H1 (cell line): Measurements from ENCODE around the gene SMIM13. TPM values are rescaled to one million over a fixed set of nuclear protein-coding genes. Genes with fewer than 3 reads are reported as not detected.

ENCODE experiments used
- CBX8 ChIP-seq: fragments of 300-800, 300-1000 bp; sonication (generic); IDR thresholded peaks from 2 replicates; pipeline ENCODE4 v1.7.1; 2016; ENCODE audit warnings: low read depth, low read length, borderline replicate concordance
- YY1 ChIP-seq: IDR thresholded peaks from 2 replicates; pipeline ENCODE4 v1.6.1; 2011; ENCODE audit warnings: low read depth, mild to moderate bottlenecking, low read length
- ZNF274 ChIP-seq: IDR thresholded peaks from 2 replicates; pipeline ENCODE4 v1.7.0; 2012; ENCODE audit warnings: low read length, borderline replicate concordance; ENCODE audit errors: extremely low read depth
- polyA plus RNA-seq, 7 experiments: library from polyadenylated mRNA; depleted of rRNA in 3 of 7; stranded (reverse) in 5 of 7; unstranded in 2 of 7; fragments of >200 nt in 5 of 7; fragments of 200-250 nt in 2 of 7; gene quantifications; 1 replicate in 5 of 7; 2 replicates in 1 of 7; 4 replicates in 1 of 7; pipeline versions ENCODE4 v1.2.1 to v1.2.3, GENCODE V29; 2011 to 2013; ENCODE audit warnings: missing spikeins in 2 of 7, mixed read lengths in 2 of 7
- total RNA-seq: library from RNA; stranded (reverse); fragmentation: NEBNext Ultra II Directional; extraction: Animal tissue kit (Norgen Biotek cat#: 25700); gene quantifications from 2 replicates; pipeline ENCODE4 v1.2.1, GENCODE V29; 2021
- TF ChIP-seq, protein P1 (sequence below): fragments of 300-600 bp; sonication (generic); IDR thresholded peaks from 2 replicates; pipeline ENCODE4 v1.7.1; 2012; ENCODE audit warnings: low read length, moderate library complexity, mild to moderate bottlenecking, inconsistent platforms; ENCODE audit not compliant: insufficient replicate concordance

SMIM13 gene
- total and polyA plus RNA-seq, 2 of the 8 experiments (the other 6 are each of a cell fraction or from before 2014, with no cell fraction given) = 1.7 to 10.6 TPM

DNA sequence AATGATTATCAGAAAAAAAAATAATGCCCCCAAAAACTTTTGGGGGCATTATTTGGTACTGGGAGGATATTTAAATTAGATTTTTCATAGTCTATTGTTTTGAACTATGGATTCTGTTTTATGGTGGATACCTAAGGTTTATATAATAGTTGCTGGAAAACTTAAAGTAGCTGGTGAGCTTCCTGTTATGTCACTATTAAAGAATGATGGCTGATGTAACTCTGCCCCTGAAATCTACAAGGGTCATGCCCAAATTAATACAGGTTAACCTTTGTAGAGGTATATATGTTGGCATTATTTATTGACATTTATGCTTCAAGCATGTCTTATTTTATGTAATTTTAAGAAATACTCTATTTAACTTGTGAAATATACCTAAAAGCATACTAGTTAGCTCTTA is 43.2 kb downstream of the SMIM13 start (continued):
- TF ChIP-seq, protein P1, sequence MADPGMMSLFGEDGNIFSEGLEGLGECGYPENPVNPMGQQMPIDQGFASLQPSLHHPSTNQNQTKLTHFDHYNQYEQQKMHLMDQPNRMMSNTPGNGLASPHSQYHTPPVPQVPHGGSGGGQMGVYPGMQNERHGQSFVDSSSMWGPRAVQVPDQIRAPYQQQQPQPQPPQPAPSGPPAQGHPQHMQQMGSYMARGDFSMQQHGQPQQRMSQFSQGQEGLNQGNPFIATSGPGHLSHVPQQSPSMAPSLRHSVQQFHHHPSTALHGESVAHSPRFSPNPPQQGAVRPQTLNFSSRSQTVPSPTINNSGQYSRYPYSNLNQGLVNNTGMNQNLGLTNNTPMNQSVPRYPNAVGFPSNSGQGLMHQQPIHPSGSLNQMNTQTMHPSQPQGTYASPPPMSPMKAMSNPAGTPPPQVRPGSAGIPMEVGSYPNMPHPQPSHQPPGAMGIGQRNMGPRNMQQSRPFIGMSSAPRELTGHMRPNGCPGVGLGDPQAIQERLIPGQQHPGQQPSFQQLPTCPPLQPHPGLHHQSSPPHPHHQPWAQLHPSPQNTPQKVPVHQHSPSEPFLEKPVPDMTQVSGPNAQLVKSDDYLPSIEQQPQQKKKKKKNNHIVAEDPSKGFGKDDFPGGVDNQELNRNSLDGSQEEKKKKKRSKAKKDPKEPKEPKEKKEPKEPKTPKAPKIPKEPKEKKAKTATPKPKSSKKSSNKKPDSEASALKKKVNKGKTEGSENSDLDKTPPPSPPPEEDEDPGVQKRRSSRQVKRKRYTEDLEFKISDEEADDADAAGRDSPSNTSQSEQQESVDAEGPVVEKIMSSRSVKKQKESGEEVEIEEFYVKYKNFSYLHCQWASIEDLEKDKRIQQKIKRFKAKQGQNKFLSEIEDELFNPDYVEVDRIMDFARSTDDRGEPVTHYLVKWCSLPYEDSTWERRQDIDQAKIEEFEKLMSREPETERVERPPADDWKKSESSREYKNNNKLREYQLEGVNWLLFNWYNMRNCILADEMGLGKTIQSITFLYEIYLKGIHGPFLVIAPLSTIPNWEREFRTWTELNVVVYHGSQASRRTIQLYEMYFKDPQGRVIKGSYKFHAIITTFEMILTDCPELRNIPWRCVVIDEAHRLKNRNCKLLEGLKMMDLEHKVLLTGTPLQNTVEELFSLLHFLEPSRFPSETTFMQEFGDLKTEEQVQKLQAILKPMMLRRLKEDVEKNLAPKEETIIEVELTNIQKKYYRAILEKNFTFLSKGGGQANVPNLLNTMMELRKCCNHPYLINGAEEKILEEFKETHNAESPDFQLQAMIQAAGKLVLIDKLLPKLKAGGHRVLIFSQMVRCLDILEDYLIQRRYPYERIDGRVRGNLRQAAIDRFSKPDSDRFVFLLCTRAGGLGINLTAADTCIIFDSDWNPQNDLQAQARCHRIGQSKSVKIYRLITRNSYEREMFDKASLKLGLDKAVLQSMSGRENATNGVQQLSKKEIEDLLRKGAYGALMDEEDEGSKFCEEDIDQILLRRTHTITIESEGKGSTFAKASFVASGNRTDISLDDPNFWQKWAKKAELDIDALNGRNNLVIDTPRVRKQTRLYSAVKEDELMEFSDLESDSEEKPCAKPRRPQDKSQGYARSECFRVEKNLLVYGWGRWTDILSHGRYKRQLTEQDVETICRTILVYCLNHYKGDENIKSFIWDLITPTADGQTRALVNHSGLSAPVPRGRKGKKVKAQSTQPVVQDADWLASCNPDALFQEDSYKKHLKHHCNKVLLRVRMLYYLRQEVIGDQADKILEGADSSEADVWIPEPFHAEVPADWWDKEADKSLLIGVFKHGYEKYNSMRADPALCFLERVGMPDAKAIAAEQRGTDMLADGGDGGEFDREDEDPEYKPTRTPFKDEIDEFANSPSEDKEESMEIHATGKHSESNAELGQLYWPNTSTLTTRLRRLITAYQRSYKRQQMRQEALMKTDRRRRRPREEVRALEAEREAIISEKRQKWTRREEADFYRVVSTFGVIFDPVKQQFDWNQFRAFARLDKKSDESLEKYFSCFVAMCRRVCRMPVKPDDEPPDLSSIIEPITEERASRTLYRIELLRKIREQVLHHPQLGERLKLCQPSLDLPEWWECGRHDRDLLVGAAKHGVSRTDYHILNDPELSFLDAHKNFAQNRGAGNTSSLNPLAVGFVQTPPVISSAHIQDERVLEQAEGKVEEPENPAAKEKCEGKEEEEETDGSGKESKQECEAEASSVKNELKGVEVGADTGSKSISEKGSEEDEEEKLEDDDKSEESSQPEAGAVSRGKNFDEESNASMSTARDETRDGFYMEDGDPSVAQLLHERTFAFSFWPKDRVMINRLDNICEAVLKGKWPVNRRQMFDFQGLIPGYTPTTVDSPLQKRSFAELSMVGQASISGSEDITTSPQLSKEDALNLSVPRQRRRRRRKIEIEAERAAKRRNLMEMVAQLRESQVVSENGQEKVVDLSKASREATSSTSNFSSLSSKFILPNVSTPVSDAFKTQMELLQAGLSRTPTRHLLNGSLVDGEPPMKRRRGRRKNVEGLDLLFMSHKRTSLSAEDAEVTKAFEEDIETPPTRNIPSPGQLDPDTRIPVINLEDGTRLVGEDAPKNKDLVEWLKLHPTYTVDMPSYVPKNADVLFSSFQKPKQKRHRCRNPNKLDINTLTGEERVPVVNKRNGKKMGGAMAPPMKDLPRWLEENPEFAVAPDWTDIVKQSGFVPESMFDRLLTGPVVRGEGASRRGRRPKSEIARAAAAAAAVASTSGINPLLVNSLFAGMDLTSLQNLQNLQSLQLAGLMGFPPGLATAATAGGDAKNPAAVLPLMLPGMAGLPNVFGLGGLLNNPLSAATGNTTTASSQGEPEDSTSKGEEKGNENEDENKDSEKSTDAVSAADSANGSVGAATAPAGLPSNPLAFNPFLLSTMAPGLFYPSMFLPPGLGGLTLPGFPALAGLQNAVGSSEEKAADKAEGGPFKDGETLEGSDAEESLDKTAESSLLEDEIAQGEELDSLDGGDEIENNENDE = no peak
- TF ChIP-seq CBX8 = no peak
- TF ChIP-seq ZNF274 = no peak
- TF ChIP-seq YY1 = no peak
